ENCODE measurements around the gene MDH2. TPM values are rescaled to one million over a fixed set of nuclear protein-coding genes. Genes with fewer than 3 reads are reported as not detected.

The MDH2 gene
- total and polyA plus RNA-seq, 2 of the 8 experiments (the other 6 are each of a cell fraction or from before 2014, with no cell fraction given), result 203 to 254 TPM

DNA sequence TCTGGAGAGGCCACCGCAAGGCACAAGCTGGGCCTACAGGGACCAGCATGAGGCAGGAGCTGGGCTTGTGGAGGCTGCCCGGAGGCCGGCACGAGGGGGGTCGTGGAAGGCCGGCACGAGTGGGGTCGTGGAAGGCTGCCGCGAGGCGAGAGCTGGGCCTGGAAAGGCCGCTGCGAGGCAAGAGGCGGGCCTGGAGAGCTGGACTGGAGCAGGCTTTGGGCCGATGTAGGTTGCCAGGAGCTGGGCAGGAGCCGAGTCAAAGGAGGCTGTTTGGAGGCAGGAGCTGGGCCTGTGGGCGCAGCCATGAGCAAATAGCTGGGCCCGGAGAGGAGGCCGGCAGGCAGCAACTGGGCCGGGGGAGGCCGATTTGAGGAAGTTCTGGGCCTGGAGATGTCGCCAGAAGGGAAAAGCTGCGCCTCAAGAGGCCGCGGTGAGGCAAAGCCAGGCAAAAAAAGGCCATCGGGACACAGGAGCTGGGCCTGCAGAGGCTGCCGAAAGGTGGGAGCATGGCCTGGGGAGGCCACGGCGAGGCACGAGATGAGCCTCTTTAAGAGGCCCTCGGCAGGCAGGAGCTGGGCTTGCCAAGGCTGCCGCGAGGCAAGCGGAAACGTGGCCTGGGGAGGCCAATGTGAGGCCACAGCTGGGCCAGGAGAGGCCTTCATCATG, 26.5 kb downstream of the MDH2 start:
- Histone ChIP-seq H2AK5ac (ENCODE audit: low read depth, low read length) (no peak overlapping the region), H3K4me1 (replicated peaks in 1 of 4; ENCODE audit: control insufficient read depth in 3 of 4, insufficient read depth in 4 of 4, low read length in 3 of 4) (peaks cover 0 to 3% (median 1%) of the 10 kb centered on the region in 4 experiments; a peak in 5 of 7 replicates), H4K91ac (replicated peaks; ENCODE audit: insufficient read length, low read length) (no peak overlapping the region), H3K23ac (ENCODE audit: insufficient read length) (no peak overlapping the region), H3K18ac (ENCODE audit: extremely low read depth, low read length) (no peak overlapping the region; the same call in 1 of the 2 replicates), H3K79me1 (ENCODE audit: low read depth, low read length) (no peaks in the 10 kb centered on the region), H4K8ac (ENCODE audit: extremely low read depth, insufficient read depth, low read length) (peak overlapping the region; percentile 71), H3K4me3 (ENCODE audit: extremely low read depth in 1 of 4, insufficient read depth in 2 of 4, low read depth in 3 of 4, low read length in 4 of 4) (no peak overlapping the region), H3K27me3 (replicated peaks in 1 of 4; ENCODE audit: control insufficient read depth in 3 of 4, extremely low read depth in 1 of 4, insufficient read depth in 3 of 4, low read length in 3 of 4) (no peaks in the 10 kb centered on the region), H2BK5ac (ENCODE audit: low read depth, low read length) (no peak overlapping the region), H2BK120ac (replicated peaks; ENCODE audit: low read depth, low read length) (no peak overlapping the region), H3K56ac (replicated peaks; ENCODE audit: insufficient read length, low read depth, low read length) (no peak overlapping the region), H3K9ac (replicated peaks in 1 of 4; ENCODE audit: extremely low read depth in 1 of 4, low read depth in 3 of 4, low read length in 3 of 4) (no peak overlapping the region), H4K20me1 (replicated peaks in 1 of 2; ENCODE audit: control insufficient read depth in 1 of 2, insufficient read depth in 2 of 2, low read length in 2 of 2) (no peaks in the 10 kb centered on the region), H2BK12ac (ENCODE audit: low read depth, low read length) (no peak overlapping the region), H2AFZ (ENCODE audit: low read length) (no peak overlapping the region), H2BK20ac (ENCODE audit: low read length) (no peak overlapping the region), H3K23me2 (ENCODE audit: low read depth, low read length) (no peaks in the 10 kb centered on the region), H3K79me2 (ENCODE audit: control insufficient read depth in 1 of 2, insufficient read depth in 2 of 2, low read length in 2 of 2) (no peaks in the 10 kb centered on the region), H3K14ac (ENCODE audit: insufficient read length) (no peak overlapping the region), H2BK15ac (ENCODE audit: low read length) (no peak overlapping the region), H3K27ac (ENCODE audit: low read depth, low read length) (no peak overlapping the region), H3K9me3 (ENCODE audit: insufficient read depth in 2 of 2, low read depth in 1 of 2, low read length in 1 of 2) (no peaks in the 10 kb centered on the region), H3K4ac (replicated peaks; ENCODE audit: insufficient read length, low read depth, low read length) (no peak overlapping the region), H3K4me2 (ENCODE audit: insufficient read depth in 1 of 2, low read depth in 2 of 2, low read length in 2 of 2) (no peak overlapping the region), H4K5ac (ENCODE audit: insufficient read length, low read depth, low read length) (no peak overlapping the region), H3K36me3 (ENCODE audit: control insufficient read depth in 2 of 4, insufficient read depth in 4 of 4, low read length in 3 of 4) (no peaks in the 10 kb centered on the region)
- ChIA-PET CTCF (ENCODE audit: partially characterized antibody) (interaction anchor here (0.7 to 7.1 kb wide), 22 partner anchors 9 to 277 kb away, joined by 3 to 50 read pairs (median 4); no protein-coding TSS in a partner anchor), POLR2A (ENCODE audit: partially characterized antibody) (interaction anchor here (0.5 to 1.6 kb wide), 7 partner anchors 12 to 285 kb away, joined by 3 to 7 read pairs (median 3); no protein-coding TSS in a partner anchor)
- 93% methylated on average over 34 of the region's 35 CpGs; no CpG with 5 or more reads in 1 of the 2 experiments for WGBS, 2 experiments (ENCODE audit: extremely low coverage in 1 of 2, insufficient coverage in 1 of 2, insufficient read length in 1 of 2, insufficient replicate concordance in 2 of 2, low coverage in 1 of 2, low lambda C conversion rate in 2 of 2, missing lambda C conversion rate in 1 of 2)
- DNase-seq (ENCODE audit: low read depth in 1 of 2, low spot score in 2 of 2) (no peak), FAIRE-seq (no peak)
- TF ChIP-seq PHF8 (conservative IDR thresholded peaks at IDR 0.05; ENCODE audit: low read depth, low read length), result no peak
- TF ChIP-seq, protein P1, sequence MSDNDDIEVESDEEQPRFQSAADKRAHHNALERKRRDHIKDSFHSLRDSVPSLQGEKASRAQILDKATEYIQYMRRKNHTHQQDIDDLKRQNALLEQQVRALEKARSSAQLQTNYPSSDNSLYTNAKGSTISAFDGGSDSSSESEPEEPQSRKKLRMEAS (IDR thresholded peaks at IDR 0.05), result no peak
- TF ChIP-seq, protein P2, sequence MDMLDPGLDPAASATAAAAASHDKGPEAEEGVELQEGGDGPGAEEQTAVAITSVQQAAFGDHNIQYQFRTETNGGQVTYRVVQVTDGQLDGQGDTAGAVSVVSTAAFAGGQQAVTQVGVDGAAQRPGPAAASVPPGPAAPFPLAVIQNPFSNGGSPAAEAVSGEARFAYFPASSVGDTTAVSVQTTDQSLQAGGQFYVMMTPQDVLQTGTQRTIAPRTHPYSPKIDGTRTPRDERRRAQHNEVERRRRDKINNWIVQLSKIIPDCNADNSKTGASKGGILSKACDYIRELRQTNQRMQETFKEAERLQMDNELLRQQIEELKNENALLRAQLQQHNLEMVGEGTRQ (IDR thresholded peaks at IDR 0.05; ENCODE audit: low read length), result no peak
- TF ChIP-seq HDAC6 (IDR thresholded peaks at IDR 0.05; ENCODE audit: low read depth, low read length), result no peak
- TF ChIP-seq SIRT6 (IDR thresholded peaks at IDR 0.05; ENCODE audit: low read length), result no peak
- TF ChIP-seq MAFK (IDR thresholded peaks at IDR 0.05; ENCODE audit: low read depth, low read length), result no peak
- TF ChIP-seq ZNF274 (IDR thresholded peaks at IDR 0.05; ENCODE audit: borderline replicate concordance, extremely low read depth, low read length), result no peak
- no peak for TF ChIP-seq CBX8 (IDR thresholded peaks at IDR 0.05; ENCODE audit: borderline replicate concordance, low read depth, low read length)
- TF ChIP-seq KDM4A (IDR thresholded peaks at IDR 0.05; ENCODE audit: low read depth, low read length, severe bottlenecking), result no peak
- TF ChIP-seq, protein P3, sequence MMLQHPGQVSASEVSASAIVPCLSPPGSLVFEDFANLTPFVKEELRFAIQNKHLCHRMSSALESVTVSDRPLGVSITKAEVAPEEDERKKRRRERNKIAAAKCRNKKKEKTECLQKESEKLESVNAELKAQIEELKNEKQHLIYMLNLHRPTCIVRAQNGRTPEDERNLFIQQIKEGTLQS (IDR thresholded peaks at IDR 0.05; ENCODE audit: insufficient read depth, low read depth, low read length), result no peak
